ENCODE results near the gene MOV10L1.

The MOV10L1 gene

GRCh38 chr22:50089682-50090411 lies at the start of gene MOV10L1:
MOV10L1 (plus strand) TSS chr22:50090006; CDS start chr22:50090089, 83 bp downstream.
- no peak for DNase-seq (ENCODE audit: extremely low read depth in 1 of 2, low read depth in 1 of 2)

- no peak for DNase-seq (ENCODE audit: extremely low read depth in 1 of 2, low read depth in 1 of 2)
Measured at GRCh38 chr22:50040717-50041116, 49.1 kb upstream of the MOV10L1 start.

DNA sequence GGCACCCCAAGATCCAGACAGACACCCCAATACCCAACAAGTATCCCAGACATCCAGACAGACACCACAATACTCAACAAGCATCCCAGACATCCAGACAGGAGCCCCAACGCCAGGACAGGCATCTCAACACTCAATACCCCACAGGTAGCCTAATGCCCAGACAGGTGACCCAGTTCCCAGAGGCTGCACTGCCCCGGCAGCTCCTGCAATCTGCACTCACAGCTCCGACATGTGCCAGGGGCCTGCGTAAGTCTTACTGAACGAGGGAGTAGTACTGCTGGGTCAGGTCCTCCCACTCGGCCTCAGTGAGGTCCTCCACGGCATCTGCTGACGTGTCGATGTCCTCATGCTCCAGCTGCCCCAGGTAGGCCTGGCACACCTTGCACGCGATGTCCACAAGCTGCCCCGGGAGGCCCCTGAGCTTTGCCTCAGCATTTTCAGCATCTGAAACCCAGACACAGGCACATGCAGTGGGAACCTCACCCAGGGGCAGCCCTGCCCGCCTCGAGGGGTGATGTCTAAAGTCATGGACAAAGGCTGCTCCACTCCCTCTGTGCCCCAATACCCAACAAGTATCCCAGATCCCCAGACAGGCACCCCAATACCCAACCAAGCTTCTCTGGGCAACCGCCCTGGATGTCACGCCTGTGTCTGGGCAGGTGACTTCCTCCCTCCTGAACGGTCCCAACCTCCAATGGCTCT lies 48.3 kb upstream of the MOV10L1 start:
- no peak for DNase-seq (ENCODE audit: extremely low read depth in 1 of 2, low read depth in 1 of 2)

DNA sequence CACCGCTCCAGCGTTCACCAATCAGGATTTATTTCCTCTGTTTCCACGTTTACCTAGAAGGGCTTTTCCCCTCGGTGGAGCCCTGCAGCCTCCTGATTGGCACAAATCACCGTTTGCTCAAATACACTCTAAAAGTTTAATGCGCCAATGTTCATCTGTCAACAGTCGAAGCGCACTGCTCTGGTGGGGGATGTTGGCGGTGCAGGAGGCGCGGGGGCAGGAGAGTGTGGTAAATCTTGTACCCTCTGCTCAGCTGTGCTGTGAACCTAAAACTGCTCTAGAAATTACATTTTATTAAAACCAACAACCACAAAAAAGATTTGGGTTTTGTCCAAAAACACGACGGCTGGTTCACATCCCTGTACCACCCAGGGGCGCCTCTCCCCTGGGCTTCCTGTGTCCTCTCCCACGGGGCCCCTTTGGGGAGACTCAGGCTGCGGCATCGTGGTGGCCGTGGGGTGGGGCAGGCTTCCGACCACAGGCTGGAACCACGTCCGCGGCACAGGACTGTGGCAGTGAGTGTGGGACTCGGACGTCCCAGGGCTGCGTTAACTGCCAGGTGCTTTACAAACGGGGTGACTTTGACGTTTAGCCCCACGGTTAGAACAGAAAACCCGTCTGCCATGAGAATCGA lies 45.2 kb upstream of the MOV10L1 start:
- no peak for DNase-seq (ENCODE audit: extremely low read depth in 1 of 2, low read depth in 1 of 2)

DNA sequence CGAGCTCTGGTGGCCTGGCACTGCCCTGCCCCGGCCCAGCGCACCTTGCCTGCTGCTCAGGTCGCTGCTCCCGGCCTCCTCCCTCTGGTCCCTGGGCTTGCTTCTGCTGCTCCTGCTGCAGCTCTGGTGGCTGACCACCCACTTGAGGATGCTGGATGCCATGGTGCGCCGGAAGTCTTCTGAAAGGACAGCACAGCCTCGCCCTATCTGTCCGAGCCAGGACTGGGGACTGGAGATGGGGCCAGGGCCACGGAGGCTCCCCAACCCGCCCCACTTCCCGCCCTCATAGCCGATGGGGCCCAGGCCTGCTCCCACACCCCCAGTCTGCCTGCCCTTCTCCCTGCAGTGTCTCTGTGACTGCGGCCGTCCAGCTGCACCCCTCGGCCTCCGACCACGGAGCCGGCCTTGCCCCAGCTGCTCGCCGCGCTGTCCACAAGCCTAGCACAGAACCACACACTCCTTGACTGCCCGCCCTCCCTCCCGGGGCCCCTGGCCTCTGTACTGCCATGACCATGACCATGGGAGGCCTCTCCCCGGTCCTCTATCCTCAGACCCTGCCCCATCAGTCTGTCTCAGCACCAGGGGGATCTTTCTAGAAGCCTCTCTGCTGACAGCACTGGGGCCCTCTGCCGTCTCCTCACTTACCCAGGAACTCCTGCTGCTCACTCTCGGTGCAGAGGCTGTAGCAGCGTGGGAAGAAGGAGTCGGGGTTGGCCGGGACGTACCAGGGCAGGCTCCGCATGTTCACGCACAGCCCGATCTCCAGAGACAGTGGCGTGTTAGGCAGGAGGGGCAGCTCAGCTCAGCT lies 44.4 kb upstream of the MOV10L1 start:
- no peak for DNase-seq (ENCODE audit: extremely low read depth in 1 of 2, low read depth in 1 of 2)

GRCh38 chr22:50046019-50046415 lies 43.8 kb upstream of the MOV10L1 start:
- DNase-seq (ENCODE audit: extremely low read depth in 1 of 2, low read depth in 1 of 2): no peak

- DNase-seq (ENCODE audit: extremely low read depth in 1 of 2, low read depth in 1 of 2): no peak
Measured at GRCh38 chr22:50046481-50047245, 43.1 kb upstream of the MOV10L1 start.

GRCh38 chr22:50047346-50047745 lies 42.5 kb upstream of the MOV10L1 start:
- no peak for DNase-seq (ENCODE audit: extremely low read depth in 1 of 2, low read depth in 1 of 2)

DNA sequence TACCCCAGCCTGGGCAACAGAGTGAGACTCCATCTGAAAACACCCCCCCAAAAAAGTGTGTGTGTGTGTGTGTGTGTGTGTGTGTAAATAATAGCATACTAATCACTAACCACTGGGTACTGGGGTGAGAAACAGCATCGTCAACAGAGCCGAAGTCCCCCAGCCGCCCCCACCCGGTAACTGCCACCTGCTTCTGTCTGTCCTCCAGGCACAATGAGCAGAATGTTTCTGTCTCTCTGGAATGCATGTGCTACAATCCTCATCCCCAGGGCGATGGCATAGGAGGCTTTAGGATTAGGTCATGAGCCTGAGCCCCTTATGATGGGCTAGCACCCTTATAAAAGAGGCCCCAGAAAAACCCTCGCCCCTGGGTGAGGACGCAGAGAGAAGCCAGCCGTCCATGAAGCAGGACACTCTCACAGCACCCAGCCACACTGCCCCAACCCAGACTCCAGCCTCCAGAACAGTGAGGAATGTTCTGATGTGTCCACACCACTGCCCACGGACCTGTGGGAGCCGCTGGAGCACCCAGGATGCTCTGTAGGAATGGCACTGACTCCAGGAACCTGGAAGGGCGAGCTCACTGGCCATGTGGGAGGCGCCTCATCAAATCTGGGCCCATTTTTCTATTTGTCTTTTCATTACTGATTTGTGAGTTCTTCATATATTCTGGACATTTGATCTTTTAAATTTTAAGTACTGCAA lies 41.6 kb upstream of the MOV10L1 start:
- no peak for DNase-seq (ENCODE audit: extremely low read depth in 1 of 2, low read depth in 1 of 2)

DNA sequence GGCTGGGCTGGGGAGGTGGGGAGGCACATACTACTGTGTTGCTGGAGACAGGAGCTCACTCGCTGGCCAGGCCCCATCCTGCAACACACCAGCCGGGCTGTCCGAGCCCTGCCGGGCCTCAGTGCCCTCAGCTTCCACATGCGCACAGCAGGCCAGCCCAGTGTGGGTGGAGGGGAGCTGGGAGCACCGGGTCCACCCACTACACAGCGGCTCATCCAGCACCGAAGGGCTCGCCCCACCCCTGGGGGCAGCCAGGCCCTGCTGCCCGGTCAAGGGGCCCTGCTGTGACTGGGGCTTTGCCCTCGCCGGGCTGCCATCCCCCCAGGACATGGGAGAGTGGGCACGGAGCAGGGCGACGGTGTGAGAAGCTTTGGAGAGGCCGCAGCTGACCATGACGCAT lies 41.0 kb upstream of the MOV10L1 start:
- no peak for DNase-seq (ENCODE audit: extremely low read depth in 1 of 2, low read depth in 1 of 2)

GRCh38 chr22:50049299-50050195 lies 40.3 kb upstream of the MOV10L1 start:
- DNase-seq (ENCODE audit: extremely low read depth in 1 of 2, low read depth in 1 of 2): no peak

- no peak for DNase-seq (ENCODE audit: extremely low read depth in 1 of 2, low read depth in 1 of 2)
Measured at GRCh38 chr22:50051930-50052329, 37.9 kb upstream of the MOV10L1 start.

GRCh38 chr22:50053861-50054260 lies 35.9 kb upstream of the MOV10L1 start:
- DNase-seq (ENCODE audit: extremely low read depth in 1 of 2, low read depth in 1 of 2): no peak

- no peak for DNase-seq (ENCODE audit: extremely low read depth in 1 of 2, low read depth in 1 of 2)
Measured at GRCh38 chr22:50056214-50056972, 33.4 kb upstream of the MOV10L1 start.

DNA sequence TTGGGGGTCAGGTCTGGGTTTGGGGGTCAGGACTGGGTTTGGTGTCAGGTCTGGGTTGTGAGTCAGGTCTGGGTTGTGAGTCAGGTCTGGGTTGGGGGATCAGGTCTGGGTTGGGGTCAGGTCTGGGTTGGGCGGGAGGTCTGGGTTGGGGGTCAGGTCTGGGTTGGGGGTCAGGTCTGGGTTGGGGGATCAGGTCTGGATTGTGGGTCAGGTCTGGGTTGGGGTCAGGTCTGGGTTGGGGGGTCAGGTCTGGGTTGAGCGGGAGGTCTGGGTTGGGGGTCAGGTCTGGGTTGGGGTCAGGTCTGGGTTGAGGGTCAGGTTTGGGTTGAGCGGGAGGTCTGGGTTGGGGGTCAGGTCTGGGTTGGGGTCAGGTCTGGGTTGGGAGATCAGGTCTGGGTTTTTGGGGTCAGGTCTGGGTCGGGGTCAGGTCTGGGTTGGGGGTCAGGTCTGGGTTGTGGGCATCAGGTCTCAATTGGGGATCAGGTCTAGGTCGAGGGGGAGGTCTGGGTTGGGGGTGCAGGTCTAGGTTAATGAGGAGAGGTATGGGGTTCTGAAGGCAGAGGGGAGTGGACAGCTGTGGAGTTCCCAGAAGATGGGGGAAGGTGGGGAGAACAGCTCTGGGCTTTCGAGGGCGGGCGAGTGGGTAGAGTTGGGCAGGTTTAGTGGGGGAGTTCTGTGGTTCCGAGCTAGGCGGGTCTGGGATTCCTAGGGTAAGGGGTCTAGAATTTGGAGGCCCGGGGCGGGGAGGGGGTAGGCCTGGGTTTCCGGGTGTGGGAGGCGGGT lies 32.3 kb upstream of the MOV10L1 start:
- DNase-seq (ENCODE audit: extremely low read depth in 1 of 2, low read depth in 1 of 2): no peak

DNA sequence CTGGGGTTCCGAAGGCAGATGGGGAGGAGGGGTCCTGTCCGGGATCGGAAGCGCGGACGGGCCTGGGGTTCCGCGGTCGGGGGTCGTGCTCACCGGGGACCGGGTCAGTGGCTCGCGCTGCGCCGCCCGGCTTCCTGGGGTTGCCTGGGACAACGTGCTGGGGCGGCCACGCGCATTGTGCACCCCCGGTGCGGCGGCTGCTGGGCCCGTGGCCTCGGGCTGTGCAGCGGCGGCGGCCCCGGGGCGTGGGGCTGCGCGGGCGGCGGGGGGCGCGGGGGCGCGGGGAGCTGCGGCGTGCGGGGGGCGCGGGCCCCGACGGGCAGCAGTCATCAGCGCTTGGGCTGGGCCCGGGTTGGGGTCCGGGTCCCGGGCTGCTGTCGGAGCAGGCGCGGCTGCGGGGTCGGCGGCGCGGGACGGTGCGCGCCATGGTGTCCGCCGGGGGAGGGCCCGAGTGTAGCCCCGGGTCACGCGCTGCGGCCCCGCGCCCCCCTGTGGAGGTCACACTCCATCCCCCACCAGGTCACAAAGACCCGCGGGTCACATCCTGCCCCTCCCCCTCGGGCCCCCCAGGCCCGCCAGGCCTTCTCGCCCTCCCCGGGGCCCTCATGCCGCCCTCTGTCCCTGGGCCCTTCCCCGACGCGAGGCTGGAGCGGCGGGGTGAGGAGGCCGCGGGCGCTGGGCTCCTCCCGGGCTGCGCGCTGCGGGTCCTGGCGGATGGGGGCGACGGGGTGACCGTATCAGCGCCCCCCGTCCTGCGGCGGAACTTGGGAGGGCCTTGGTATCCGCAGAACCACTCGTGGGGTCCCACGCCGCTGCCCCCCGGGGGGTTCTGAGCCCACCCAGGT lies 31.5 kb upstream of the MOV10L1 start, which contains the start of gene TTLL8:
TTLL8 (minus strand) TSS at position 238 of the 845 bp plus-strand sequence.
- no peak for DNase-seq (ENCODE audit: extremely low read depth in 1 of 2, low read depth in 1 of 2)

All from stimulated activated CD8-positive, alpha-beta memory T cell treated with anti-CD3 and anti-CD28 coated beads, Interleukin-7, amount 100 ng/mL, for 48 hours (primary cell).